GM18909 (cell line): ENCODE measurements around the gene GALNT4.
A peak's percentile ranks its signal among the peaks of the same experiment; 100 is the strongest.

Source experiments
- ATAC-seq: cut with Tn5 transposase; IDR thresholded peaks from one replicate; pipeline ENCODE4 v1.9.1; 2021; ENCODE audit warnings: mild to moderate bottlenecking; ENCODE audit not compliant: unreplicated experiment, poor library complexity

GALNT4 gene

GRCh38 chr12:89524541-89525304, at the start of gene GALNT4:
Gene GALNT4, minus strand, starts transcription at chr12:89524796. Its CDS starts 247 bp downstream, at chr12:89524549.
- ATAC-seq, result peak; percentile 77

- ATAC-seq, result no peak
Observed at GRCh38 chr12:89573051-89573810, 48.6 kb upstream of the GALNT4 start.

- ATAC-seq, result no peak
Observed at GRCh38 chr12:89571491-89572195, 47.0 kb upstream of the GALNT4 start.

- ATAC-seq, result no peak
Observed at GRCh38 chr12:89568484-89568883, 43.9 kb upstream of the GALNT4 start.

GRCh38 chr12:89567691-89568239, 43.2 kb upstream of the GALNT4 start:
- no peak for ATAC-seq

- ATAC-seq, result no peak
Observed at GRCh38 chr12:89566615-89567014, 42.0 kb upstream of the GALNT4 start.

GRCh38 chr12:89565002-89565401, 40.4 kb upstream of the GALNT4 start:
- no peak for ATAC-seq

- ATAC-seq, result no peak
Observed at GRCh38 chr12:89559753-89560152, 35.2 kb upstream of the GALNT4 start.

GRCh38 chr12:89556976-89557375, 32.4 kb upstream of the GALNT4 start:
- no peak for ATAC-seq

- ATAC-seq, result no peak
Observed at GRCh38 chr12:89552376-89552775, 27.8 kb upstream of the GALNT4 start.

- no peak for ATAC-seq
Observed at GRCh38 chr12:89551747-89552146, 27.2 kb upstream of the GALNT4 start.

GRCh38 chr12:89547101-89547500, 22.5 kb upstream of the GALNT4 start:
- no peak for ATAC-seq

GRCh38 chr12:89546151-89546550, 21.6 kb upstream of the GALNT4 start:
- no peak for ATAC-seq

GRCh38 chr12:89544681-89545184, 20.1 kb upstream of the GALNT4 start:
- no peak for ATAC-seq

GRCh38 chr12:89544022-89544421, 19.4 kb upstream of the GALNT4 start:
- ATAC-seq, result no peak

GRCh38 chr12:89542912-89543592, 18.5 kb upstream of the GALNT4 start:
- ATAC-seq, result peak; percentile 84

GRCh38 chr12:89542236-89542635, 17.6 kb upstream of the GALNT4 start:
- no peak for ATAC-seq

- no peak for ATAC-seq
Observed at GRCh38 chr12:89540586-89540985, 16.0 kb upstream of the GALNT4 start.

GRCh38 chr12:89539426-89540223, 15.0 kb upstream of the GALNT4 start:
- ATAC-seq, result peak; percentile 50
